ENCODE results near the gene WNT9A. TPM values are rescaled to one million over a fixed set of nuclear protein-coding genes. Genes with fewer than 3 reads are reported as not detected.

WNT9A gene
- total and polyA plus RNA-seq, 12 donors = 0.18 to 2.9 (median 1.0) TPM

DNA sequence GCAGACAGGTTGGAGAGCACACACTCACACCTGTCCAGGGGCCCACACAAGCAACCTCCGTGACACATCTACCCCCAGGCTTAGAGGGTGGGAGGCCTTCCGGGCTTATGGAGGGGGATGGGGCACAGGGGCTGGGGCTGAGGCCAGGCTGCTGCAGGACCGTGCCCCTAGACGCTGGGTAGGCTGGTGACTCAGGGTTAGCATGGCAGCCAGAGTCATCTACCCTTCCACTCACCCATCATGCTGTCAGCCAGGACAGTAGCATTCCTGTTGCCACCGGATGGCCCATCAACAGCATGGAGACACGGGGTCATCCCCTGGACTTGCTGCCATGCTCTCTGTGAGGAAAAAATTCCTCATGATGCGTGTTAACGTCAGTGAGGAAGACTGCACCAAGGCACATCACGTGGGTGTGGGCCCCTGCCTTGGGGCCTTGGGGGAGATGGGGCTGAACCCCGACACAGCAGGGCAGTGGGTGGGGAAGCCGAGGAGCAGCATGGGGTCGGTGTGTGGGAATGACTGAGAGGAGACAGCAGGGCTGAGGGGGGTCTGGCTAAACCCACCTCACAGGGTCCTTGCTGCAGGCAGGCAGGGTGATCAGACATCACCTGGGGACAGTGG, 52.8 kb downstream of the WNT9A start:
- WGBS, 4 donors = 89 to 93% (median 90%) methylated on average over 6 to 12 of the region's 12 CpGs

GRCh38 chr1:227893949-227894721, 53.6 kb downstream of the WNT9A start:
- DNase-seq = peak in 5 of 7 donors; percentile 0 to 31 (median 11)
- no peaks in the 10 kb centered on the region for H3K4me1 ChIP-seq (replicated peaks in 1 of 2)
- no peaks in the 10 kb centered on the region for H3K9me3 ChIP-seq (replicated peaks in 1 of 3)
- no peaks in the 10 kb centered on the region for H3K36me3 ChIP-seq (replicated peaks in 1 of 2)
- H3K27me3 ChIP-seq = no peaks in the 10 kb centered on the region
- TF ChIP-seq POLR2A (IDR thresholded peaks at IDR 0.05) = no peak
- WGBS, 4 donors = 78 to 86% (median 84%) methylated on average over 23 to 27 of the region's 27 CpGs
- H3K27ac ChIP-seq = no peak overlapping the region
- no peak overlapping the region for H3K4me3 ChIP-seq
- intact Hi-C loops (cut with DNase I) = no loop called here

More for the DNA sequence above, 52.8 kb downstream of the WNT9A start:
- Histone ChIP-seq H3K4me1 (replicated peaks in 1 of 2) (no peaks in the 10 kb centered on the region), H3K36me3 (replicated peaks in 1 of 2) (no peaks in the 10 kb centered on the region), H3K4me3 (no peak overlapping the region), H3K27ac (no peak overlapping the region), H3K9me3 (replicated peaks in 1 of 3) (no peaks in the 10 kb centered on the region), H3K27me3 (no peaks in the 10 kb centered on the region)
- peak in 5 of 7 donors; percentile 2 to 28 (median 7) for DNase-seq
- TF ChIP-seq, protein P1, sequence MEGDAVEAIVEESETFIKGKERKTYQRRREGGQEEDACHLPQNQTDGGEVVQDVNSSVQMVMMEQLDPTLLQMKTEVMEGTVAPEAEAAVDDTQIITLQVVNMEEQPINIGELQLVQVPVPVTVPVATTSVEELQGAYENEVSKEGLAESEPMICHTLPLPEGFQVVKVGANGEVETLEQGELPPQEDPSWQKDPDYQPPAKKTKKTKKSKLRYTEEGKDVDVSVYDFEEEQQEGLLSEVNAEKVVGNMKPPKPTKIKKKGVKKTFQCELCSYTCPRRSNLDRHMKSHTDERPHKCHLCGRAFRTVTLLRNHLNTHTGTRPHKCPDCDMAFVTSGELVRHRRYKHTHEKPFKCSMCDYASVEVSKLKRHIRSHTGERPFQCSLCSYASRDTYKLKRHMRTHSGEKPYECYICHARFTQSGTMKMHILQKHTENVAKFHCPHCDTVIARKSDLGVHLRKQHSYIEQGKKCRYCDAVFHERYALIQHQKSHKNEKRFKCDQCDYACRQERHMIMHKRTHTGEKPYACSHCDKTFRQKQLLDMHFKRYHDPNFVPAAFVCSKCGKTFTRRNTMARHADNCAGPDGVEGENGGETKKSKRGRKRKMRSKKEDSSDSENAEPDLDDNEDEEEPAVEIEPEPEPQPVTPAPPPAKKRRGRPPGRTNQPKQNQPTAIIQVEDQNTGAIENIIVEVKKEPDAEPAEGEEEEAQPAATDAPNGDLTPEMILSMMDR (IDR thresholded peaks at IDR 0.05) = no peak
- TF ChIP-seq POLR2A (IDR thresholded peaks at IDR 0.05) = no peak
- intact Hi-C loops (cut with DNase I) = no loop called here

- Histone ChIP-seq H3K27me3 (no peaks in the 10 kb centered on the region), H3K4me3 (no peak overlapping the region), H3K36me3 (replicated peaks in 1 of 2) (no peaks in the 10 kb centered on the region), H3K9me3 (replicated peaks in 1 of 3) (no peaks in the 10 kb centered on the region), H3K27ac (no peak overlapping the region), H3K4me1 (replicated peaks in 1 of 2) (no peaks in the 10 kb centered on the region)
- TF ChIP-seq POLR2A (IDR thresholded peaks at IDR 0.05) = no peak
- TF ChIP-seq, protein P1 (IDR thresholded peaks at IDR 0.05) = no peak
- WGBS, 4 donors = 79 to 88% (median 82%) methylated on average over 3 to 9 of the region's 9 CpGs
- peak in 5 of 7 donors; percentile 0 to 14 (median 6) for DNase-seq
- intact Hi-C loops (cut with DNase I) = no loop called here
Observed at GRCh38 chr1:227893300-227893948, 54.3 kb downstream of the WNT9A start.

DNA sequence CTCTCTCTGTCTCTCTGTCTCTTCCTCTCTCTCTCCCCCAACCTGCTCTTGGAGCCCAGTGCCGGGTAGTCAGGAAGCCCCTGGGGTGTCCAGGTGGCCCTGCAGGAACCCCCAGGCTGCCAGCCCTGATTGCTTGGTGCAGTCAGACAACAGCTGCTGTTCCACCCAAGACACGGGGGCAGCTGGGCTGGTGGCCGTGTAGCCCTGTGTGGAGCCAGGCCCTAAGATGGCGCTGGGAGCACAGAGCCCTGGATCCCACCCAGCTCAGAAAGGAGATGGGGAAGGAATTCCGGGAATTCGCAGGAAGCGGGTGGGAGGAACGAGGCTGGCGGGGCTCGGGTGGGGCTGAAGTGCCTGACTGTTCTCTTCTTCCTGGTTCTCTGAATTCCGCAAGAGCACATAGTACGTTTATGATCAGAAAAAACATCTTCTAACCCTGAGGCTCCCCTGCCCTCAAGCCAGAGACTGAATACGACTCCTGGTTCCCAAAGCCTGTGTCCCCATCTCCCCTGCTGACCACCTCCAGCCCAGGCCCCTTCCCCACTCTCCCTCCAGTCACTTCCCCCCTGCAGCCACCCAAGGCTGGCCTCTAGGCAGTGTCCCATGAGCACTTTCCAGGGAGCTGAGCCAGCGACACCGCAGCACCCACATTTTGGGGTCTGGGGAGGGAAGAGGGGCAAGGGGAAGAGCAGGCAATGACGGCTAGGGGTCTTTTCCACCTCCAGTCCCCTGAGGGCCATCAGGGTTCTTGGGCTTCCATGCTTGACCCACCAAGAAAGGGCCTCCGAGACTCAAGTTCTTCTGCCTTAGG, 55.0 kb downstream of the WNT9A start:
- no peaks in the 10 kb centered on the region for H3K4me1 ChIP-seq (replicated peaks in 1 of 2)
- H3K27ac ChIP-seq = no peak overlapping the region
- no peaks in the 10 kb centered on the region for H3K9me3 ChIP-seq (replicated peaks in 1 of 3)
- peak in 5 of 7 donors; percentile 5 to 21 (median 11) for DNase-seq
- TF ChIP-seq, protein P1 (IDR thresholded peaks at IDR 0.05) = no peak
- no peak for TF ChIP-seq POLR2A (IDR thresholded peaks at IDR 0.05)
- no peak overlapping the region for H3K4me3 ChIP-seq
- H3K36me3 ChIP-seq (replicated peaks in 1 of 2) = no peaks in the 10 kb centered on the region
- peaks cover 1% of the 10 kb centered on the region for H3K27me3 ChIP-seq
- intact Hi-C loops (cut with DNase I) = no loop called here
- 77 to 86% (median 80%) methylated on average over 13 to 17 of the region's 17 CpGs for WGBS, 4 donors
